GM19239 (cell line): ENCODE results near the gene MYO1C.

Experiments
- DNase-seq: peaks from one replicate; pipeline ENCODE4 v3.0.0; 2011; ENCODE audit warnings: low spot score; ENCODE audit not compliant: insufficient read length
- FAIRE-seq: peaks from 2 replicates; lab custom pipeline; 2011; peaks lifted over from hg19 to GRCh38; lab: Jason Lieb, UNC

MYO1C gene

DNA sequence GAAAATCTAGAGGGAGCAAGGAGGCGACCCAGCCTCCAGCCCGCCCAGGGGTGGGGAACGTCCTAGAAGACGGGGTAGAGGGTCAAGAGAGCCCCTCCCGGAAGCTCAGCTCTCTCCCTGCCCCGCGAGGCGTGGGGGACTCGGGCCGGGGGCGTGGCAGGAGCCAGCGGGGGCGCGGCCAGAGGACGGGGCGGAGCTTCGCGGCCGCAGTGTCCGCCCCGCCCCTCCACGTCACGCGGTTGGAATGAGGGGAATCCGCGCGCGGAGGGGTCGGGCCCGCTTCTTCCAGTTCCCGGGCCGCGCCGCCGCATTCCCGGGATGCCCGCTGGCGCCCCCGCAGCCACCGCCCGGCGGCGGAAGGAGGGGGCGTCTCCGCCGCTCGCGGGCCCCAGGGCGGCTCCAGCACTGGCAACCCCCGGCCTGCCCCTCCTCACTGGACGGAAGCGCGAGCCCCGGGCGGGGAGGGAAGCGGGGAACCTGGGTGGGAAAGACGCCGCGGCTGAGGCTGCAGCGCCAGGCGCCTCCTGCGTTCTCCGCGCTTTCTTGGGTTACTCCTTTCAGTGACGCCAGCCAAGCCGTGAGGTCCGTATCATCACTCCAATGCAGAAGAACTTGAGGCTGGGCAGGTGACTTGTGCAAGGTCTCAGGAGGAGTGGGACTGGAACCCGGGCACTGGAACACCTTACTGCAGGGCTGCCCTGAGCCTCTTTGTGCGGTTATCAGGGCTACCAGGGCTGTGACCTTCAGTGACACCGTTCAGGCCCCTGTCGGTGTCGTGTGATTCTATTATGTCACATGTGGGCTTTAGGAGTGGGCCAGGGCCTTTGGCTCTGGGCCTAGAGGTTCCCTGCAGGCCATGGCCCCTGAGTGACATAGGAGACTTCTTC is 4.3 kb downstream of the MYO1C start:
- DNase-seq (peak; percentile 70), FAIRE-seq (peak; percentile 90)

DNA sequence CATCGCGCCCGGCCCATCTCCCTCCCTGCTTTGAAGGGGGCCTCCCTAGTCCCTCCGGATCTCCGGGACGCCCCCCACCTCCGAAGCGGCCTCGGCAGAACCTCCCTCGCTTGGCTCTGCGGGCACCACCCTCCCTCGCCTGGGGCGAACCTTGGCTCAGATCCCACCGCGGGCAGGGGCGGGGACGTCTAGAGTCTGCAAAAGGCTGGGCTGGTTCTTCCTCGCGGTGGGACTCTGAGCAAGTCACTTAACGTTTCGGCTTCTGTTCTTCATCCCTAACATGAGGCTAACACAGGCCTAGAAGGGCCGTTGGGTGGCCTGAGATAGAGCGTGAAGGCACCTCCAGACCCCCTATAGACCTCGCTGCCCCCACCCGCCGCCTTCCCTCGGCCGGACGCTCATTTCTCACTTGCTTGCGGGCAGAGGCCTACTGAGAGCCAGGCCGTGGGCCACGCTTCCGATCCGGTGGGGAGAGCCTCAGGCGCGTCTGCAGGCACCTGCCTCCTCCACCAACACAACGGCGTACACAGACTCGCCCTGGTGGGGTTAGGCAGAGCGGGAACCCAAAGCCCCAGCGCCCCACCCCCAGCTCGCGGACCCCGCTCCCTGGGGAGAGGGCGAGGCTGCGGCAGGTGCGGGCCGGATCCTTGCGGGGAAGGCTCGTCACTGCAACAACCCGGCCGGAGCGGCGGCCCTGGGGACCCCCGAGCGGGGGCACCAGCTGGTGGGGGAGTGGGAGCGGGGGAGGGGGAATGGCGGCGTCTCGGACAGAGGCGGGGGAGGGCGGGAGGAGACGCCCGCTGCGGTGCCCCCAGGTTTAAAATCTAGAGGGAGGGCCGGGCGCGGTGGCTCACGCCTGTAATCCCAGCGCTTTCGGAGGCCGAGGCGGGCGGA is 5.4 kb downstream of the MYO1C start:
- DNase-seq: peak; percentile 77
- FAIRE-seq: peak; percentile 91

DNA sequence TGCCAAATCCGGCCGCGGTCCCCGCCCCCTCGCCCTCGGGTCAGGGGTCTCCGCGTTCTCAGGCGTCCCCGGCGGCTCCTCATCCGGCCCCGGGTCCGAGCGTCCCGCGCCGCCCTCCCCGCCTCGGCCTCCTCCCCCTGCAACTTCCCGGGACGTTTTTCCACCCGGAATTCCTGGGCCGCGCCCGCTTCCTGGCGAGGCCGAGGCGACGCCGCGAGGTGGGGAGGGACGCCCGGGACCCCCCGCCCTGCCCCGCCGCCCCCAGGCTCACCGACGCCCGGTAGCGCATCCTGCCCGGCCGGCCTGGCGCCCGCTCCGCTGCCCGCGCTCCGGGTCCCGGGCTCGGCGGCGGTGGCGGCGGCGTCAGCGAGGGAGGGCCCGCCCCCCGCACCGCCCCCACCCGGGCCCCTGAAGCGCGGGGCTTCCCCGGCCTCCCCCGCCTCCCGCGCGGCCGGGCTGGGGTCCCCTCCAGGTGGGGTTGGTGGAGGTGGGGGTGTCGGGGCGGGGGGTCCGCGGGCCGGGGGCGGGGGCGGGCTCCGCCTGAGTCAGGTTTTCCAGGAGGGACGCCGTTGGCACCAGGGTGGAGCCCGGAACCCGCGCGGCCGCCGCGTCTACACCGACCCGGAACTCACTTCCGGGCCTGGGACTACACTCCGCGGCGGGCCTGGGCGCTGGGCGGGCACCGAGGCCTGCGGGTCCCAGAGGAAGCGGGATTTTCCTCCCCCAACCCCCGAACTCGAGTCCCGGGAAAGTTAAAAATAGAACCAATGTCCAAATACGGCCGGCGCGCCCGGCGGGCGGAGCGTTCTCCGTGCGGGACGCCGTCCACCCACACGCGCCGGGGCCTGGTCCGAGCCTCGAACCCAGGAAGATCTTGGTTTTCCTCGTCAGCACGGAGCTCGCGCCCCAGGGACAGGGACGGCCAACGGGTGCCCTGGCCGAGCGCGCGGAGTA is 6.8 kb downstream of the MYO1C start:
- DNase-seq: peak; percentile 55
- peak; percentile 8 for FAIRE-seq

DNA sequence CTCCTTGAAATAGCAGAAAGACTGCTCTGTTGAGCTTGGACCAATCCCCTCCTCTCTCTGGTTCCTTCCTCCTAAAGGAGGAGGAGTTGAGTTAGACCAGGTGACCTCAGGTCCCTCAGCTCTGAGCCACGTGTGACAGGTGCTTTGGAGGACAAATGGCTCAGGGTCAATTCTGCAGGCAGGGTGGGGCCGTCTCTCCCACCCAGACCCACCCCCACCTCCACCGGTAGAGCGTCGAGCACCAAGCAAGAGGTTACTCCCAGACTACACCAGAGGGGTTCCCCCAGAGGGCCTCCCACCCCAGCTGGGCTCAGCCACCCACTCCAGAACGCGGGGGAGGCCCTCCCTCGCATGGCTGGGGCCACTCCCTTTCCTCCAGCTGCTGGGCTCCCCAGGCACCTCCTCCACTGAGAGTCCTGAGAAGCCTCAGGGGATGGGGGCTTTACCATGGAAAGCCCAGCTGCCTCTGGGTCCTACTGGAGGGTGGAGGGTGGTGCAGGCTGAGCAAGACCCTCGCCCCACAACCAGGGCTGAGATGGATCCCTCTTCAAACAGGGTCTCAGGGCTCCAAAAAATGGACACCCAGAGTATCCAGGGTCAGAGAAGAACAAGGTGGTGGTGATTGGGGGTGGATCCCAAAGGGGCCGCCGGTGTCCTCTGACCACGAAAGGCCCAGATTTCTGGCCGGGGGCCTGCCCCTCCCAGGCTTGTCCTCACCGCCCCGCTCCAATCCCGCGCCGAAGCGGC is 7.6 kb downstream of the MYO1C start:
- peak; percentile 90 for FAIRE-seq
- peak; percentile 77 for DNase-seq

DNA sequence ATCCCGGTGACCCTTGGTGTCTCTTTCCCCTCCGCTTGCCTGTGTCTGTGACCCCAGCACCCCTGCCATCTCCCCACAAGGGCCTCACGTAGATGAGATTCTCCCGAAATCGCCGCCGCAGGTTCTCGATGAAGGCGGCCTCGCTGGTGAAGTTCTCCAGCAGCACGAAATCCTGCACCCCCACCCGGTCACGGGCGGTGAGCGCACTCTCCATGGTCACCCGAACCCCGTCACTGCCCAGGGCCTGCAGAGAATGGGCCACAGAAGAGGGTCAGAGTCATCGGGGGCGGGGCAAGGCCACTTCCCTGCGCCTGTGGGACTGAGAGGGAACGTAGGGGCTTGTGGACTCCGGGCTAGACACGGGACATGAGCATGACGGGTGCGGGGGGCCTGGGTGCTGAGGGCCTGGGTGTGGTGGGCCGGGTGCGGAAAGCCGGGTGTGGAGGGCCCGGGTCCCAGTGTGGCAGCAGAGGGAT is 8.4 kb downstream of the MYO1C start:
- DNase-seq (no peak), FAIRE-seq (no peak)

DNA sequence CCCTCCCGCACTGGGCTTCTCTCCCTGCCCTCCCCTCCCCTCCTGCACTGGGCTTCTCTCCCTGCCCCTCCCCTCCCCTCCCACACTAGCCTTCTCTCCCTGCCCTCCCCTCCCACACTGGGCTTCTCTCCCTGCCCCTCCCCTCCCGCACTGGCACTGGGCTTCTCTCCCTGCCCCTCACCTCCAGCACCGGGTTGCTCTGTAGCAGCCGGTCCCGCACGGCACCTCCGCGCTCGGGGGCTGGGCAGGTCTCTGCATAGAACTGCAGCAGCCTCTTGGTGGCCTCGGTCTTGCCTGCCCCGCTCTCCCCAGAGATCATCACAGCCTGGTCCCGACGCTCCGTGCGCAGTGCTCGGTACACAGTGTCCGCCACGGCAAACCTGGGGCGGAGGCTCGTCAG is 9.8 kb downstream of the MYO1C start:
- DNase-seq (no peak), FAIRE-seq (no peak)

DNA sequence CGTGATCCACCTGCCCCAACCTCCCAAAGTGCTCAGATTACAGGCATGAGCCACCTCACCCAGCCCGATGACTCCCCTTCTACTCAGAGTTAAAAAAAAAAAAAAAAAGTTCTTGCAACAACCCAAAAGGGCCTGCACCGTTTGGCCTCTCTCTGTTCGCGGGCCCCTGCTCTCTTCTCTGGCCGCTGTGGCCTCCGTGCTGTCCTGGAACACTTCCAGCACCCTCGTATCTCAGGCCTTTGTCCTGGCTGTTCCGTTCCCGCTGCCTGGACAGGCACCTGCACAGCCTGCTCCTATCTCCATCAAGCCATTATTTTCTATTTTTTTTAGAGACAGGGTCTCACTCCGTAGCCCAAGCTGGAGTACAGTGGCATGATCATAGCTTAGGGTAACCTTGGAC is 10.8 kb downstream of the MYO1C start:
- DNase-seq (no peak), FAIRE-seq (no peak)

DNA sequence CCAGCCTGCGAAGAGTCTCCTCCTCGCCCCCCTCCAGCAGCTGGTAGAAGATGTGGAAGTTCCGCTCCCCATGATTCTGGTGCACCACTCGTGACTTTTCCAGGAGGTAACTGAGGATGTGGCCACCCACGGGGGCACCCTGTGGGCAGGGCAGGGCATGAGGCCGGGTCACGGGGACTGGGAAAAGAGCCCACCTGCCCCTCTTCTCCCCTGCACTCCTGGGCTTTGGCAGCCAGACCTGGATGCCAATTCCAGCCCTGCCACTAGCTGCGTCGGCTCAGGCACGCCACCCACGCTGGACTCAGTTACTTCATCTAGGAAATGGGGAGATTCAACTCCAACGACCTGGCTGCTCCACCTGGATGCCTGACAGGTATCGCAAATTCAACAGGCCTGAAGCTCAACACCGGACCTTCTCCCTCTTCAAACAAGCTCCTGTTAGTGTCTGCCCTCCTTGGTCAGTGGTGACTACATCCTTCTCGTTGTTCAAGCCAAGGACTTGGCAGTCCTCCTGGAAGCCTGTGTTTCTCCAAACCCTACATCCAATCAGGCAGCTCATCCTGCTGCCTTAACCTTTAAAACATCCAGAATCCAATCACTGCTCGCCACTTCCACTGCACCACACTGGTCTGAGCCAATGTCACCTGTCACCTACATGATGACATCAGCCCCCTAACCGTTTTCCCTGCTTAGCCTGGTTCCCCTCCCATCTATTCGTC is 11.6 kb downstream of the MYO1C start:
- no peak for DNase-seq
- no peak for FAIRE-seq

DNA sequence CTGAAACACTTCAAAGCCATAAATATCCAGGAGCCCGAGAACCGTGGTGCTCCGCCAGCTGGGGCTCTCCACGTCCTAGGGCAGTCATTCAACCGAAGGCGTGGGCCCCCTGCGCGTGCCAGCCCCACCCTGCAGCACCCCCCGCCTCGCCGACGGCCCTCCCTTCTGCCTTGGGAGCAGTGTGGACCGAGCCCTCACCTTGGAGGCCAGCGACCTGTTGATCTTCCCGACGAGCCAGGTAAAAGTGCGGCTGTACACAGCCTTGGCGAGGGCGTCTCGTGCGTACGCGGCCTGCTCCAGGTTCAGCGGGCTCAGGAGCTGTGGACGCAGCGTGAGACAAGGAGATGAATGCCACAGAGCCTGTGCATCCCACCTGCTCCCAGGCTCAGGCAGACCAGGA is 14.1 kb downstream of the MYO1C start:
- FAIRE-seq (no peak), DNase-seq (no peak)

DNA sequence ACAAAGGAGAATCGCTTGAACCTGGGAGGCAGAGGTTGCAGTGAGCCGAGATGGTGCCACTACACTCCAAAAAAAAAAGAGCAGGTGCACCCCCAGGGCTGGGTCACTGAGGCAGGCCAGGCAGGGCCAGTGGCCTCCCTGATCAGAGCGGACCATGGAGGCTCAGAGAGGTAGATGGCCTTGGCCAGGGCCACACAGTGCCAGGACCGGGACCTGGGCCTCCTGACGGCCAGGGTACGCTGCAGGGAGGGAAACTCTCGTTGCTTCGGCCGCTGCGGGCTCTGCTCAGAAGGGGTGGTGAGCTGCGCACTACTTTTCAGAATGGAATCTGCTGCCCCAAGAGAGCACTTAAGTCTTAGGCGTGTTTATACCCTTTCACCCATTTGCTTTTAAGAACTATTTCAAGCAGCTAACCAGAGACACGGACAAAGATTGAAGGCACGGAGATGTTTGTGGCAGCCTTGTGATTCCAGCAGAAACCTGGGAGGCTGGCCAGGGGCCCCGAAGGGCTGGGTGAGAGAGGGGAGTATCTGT is 17.1 kb downstream of the MYO1C start:
- DNase-seq (no peak), FAIRE-seq (no peak)

DNA sequence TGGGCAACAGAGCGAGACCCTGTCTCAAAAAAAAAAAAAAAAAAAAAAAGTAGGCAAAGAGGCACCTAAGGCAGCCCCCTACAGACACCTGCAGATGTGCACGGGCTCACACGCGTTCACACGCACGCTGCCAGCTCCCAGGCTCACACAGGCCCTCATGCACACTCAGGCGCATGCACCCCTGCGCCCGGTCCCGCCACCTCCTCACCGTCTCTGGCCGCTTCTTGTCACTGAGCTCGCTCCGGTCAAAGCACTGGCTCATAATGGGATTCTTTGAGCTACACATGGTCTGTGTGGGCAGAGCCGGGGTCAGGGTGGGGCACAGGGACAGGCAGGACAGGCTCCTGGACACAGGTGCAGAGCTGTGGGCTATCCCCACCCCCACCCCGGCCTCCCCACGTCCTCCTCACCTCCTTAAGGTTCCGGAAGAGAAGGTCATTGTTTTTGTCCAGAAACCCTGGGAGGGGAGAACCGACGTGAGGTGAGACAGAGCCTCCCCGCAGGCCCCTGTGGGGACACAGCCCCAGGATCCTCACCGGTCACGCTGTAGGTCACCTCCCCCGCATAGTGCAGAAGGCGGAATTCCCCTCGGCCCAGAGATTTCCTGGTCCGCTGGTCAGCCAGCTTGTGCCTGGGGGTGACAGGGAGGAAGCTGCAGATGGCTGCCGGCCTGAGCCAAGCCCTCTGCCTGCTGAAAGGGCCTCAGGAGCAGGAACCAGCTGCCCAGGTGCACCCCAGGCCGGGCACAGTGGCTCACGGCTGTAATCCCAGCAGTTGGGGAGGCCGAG is 17.9 kb downstream of the MYO1C start:
- DNase-seq: peak; percentile 74
- peak; percentile 87 for FAIRE-seq

DNA sequence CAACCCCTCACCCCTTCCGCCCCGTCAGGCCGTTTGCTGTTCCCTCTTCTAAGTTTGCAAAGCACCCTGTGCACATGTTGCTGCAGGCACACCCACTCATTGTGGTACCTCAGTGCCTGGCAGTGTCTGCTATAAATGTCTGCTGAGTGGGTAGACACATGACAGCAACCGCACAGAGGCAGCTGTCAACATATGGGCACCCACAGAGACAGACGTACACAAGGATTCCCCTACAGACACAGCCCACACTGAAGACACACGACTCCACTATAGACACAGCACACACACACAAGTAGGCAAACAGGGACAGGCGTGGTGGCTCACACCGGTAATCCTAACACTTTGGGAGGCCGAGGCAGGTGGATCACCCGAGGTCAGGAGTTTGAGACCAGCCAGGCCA is 18.6 kb downstream of the MYO1C start:
- no peak for DNase-seq
- peak; percentile 26 for FAIRE-seq

DNA sequence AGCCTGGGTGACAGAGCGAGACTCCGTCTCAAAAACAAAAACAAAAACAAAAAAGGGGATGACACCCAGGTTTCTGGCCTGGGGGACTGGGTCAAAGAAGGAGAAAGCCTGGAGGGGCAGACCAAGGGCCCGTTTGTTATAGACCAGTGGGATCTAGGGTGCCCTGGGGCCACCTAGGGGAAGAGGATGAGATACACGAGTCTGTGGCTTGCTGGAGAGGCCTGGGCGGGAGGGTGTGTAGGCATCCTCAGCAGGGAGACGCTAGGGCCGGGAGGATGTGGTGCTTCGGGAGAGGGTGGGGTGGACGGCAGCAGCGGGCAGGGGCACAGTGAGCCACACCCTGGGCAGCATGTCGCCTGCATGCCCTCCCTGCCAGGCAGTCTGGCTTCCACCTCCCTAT is 19.3 kb downstream of the MYO1C start:
- no peak for FAIRE-seq
- no peak for DNase-seq

DNA sequence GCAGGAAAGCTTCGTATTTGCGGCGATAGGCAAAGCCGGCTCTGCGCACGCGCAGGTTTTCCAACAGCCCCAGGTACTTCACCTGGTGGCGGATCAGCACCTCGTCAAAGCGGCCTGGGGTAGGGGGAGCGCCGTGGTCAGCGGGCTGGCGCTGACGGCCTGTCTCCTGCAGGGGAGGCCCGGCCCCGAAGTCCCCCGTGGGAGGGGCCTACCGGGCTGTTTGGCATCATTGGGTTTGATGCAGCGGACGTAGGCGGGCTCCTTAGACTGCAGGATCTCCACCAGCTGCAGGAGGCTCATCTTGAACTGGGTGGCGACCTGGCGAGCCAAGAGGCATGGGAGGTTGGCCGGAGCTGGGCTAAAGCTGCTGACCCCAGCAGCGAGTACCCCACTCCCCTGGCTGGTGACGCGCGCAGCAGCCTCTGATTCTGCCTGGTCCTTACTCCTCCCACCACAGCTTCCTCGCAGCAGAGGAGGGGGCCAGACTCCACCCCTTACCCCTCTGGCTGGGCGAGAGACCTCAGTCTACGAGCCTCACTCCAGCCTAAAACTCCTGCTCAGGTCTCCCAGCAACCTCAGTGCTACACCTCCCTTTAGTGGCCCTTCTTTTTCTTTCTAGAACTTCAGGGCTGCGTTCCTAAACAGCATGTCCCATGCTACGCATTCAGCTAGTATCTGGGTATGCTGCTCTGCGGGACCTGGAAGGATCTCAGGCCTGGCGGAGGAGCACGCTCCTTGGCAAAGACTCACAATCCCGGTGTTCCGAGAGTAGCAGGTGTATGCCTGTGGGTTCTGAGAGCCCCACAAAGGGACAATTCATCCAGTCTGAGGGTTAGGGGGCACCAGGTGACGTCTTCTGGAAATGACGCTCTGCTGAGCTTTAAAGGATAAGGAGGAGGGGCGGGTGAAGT is 20.3 kb downstream of the MYO1C start:
- FAIRE-seq: no peak

DNA sequence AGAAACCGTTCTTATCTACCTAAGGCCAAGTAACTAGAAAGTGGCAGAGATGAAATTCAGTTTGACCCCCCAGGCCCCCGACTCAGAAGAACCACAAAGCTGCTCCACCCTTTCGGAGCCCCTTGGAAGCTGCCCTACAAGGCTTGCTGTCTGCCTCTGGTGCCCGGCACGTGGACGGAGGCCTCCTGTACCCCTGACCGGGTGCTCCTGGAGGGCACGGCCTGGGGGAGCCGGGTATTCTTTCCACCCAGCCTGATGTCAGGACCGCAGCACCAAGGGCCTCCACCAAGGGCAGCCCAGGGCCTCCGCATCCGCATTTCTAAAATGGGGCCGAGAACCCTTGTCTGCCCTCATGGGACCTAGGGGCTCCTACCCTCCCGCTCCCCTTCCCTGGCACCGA is 21.0 kb downstream of the MYO1C start:
- no peak for DNase-seq
- FAIRE-seq: no peak

More for the DNA sequence above, 20.3 kb downstream of the MYO1C start:
- DNase-seq: no peak

DNA sequence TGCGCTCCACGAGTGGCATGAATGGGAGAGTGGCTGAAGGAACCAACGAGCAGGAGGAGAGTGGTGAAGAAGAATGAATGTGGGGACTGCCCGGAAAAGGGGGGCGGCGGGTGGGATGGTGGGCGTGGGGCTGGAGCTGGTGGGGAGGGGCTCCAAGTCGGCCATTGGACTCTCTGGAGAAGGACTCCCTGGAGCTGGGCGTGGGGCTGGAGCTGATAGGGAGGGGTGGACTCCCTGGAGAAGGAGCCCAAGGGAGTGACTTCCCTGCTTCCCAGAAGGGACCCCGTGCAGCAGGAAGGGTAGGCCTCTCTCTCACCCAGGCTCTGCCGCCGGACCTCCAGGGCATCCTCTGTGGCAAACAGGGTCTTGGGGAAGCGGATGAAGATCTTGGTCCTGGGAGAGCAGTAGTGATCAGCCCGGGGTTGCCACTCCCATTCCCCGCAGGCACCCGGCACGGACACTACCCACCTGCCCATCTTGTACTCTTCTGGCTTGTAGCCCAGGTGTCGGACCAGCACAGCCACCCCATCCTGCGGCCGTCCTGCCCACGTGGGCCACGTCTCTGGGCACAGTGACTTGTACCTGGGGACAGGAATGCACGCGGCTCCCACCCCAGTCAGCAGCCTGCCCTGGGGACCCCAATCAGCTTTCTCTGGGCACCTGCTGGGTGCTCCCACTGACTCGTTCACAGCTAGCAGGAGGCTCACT is 21.6 kb downstream of the MYO1C start:
- FAIRE-seq: no peak

More for the DNA sequence above, 21.6 kb downstream of the MYO1C start:
- DNase-seq: no peak
